ENCODE data around the gene OTOP2.

OTOP2 gene

DNA sequence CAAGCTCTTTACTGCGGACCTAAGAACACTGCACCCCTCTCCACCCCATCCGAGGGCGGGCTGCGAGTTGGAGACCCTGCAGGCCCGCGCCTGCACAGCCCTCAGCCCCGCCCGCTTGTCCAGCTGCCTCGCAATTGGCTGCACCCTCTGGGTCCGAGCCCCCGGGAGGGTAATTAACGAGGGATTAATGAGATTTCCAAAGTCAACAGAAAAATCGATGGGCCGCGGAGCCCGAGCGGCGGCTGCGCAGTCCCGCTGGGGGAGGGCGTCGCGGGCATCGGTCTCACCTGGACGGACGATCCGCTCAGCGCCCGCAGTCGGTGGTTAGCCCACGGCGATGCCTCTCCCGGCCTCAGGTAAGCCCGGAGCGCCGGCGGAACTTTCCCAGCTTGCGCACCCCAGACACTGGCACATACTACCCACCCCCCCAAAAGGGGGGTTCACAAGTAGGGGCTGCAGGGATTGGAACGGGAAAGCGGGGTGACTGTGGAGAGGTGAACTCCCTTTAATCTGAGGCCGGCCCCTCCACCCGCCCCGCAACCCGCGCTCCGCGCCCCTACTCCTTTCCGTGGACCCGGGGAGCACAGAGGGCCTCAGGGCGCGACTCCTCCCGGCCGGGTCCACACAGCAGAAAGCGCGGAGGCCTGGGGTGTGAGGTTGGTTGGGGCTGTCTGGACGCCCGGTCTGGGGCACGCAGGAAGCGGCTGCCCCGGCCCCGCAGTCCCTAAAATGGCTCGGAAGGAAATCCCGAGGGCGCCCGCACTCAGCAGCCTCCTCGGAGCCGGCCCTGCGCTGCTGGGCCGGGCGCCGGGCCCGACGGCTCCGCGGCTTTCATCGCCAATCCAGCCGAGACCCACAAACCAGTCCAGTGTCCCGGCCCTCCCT lies 11.8 kb downstream of the OTOP2 start, which contains the start of gene OTOP3:
Gene OTOP3, plus strand, starts transcription at position 314 of the 885 bp plus-strand sequence. Its CDS starts 24 bp downstream, at position 338.
- Histone ChIP-seq H3K27ac (no peak within 1 kb of the TSS), H3K27me3 (peaks cover 99% of the 10 kb centered on the region), H3K4me3 (ENCODE audit: low read depth in 1 of 2, low read length in 1 of 2) (no peak within 1 kb of the TSS), H3K36me3 (no peaks in the 10 kb centered on the region), H3K9me3 (no peaks in the 10 kb centered on the region), H3K4me1 (ENCODE audit: control insufficient read depth in 1 of 2, insufficient read depth in 1 of 2, low read depth in 1 of 2, low read length in 1 of 2) (no peaks in the 10 kb centered on the region)
- TF ChIP-seq, protein P1, sequence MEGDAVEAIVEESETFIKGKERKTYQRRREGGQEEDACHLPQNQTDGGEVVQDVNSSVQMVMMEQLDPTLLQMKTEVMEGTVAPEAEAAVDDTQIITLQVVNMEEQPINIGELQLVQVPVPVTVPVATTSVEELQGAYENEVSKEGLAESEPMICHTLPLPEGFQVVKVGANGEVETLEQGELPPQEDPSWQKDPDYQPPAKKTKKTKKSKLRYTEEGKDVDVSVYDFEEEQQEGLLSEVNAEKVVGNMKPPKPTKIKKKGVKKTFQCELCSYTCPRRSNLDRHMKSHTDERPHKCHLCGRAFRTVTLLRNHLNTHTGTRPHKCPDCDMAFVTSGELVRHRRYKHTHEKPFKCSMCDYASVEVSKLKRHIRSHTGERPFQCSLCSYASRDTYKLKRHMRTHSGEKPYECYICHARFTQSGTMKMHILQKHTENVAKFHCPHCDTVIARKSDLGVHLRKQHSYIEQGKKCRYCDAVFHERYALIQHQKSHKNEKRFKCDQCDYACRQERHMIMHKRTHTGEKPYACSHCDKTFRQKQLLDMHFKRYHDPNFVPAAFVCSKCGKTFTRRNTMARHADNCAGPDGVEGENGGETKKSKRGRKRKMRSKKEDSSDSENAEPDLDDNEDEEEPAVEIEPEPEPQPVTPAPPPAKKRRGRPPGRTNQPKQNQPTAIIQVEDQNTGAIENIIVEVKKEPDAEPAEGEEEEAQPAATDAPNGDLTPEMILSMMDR (IDR thresholded peaks at IDR 0.05) = no peak

DNA sequence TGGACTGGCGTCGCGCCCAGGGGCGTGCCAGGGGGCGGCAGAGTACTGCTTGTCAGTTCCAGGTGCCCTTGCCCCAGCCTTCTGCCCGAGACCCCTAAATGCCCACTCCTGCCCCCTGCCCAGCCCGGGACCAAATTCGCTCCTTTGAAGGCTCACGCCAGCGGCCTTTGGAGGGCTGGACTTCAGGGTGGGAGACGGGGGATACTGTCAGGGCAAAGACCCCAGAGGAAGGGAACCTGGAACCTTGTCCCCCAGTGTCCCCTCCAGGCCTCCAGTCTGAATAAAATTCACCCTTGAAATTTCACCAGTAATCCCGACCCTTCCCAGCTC lies 12.4 kb downstream of the OTOP2 start:
- TF ChIP-seq, protein P1 (IDR thresholded peaks at IDR 0.05) = no peak
- H3K27me3 ChIP-seq = peaks cover 99% of the 10 kb centered on the region

DNA sequence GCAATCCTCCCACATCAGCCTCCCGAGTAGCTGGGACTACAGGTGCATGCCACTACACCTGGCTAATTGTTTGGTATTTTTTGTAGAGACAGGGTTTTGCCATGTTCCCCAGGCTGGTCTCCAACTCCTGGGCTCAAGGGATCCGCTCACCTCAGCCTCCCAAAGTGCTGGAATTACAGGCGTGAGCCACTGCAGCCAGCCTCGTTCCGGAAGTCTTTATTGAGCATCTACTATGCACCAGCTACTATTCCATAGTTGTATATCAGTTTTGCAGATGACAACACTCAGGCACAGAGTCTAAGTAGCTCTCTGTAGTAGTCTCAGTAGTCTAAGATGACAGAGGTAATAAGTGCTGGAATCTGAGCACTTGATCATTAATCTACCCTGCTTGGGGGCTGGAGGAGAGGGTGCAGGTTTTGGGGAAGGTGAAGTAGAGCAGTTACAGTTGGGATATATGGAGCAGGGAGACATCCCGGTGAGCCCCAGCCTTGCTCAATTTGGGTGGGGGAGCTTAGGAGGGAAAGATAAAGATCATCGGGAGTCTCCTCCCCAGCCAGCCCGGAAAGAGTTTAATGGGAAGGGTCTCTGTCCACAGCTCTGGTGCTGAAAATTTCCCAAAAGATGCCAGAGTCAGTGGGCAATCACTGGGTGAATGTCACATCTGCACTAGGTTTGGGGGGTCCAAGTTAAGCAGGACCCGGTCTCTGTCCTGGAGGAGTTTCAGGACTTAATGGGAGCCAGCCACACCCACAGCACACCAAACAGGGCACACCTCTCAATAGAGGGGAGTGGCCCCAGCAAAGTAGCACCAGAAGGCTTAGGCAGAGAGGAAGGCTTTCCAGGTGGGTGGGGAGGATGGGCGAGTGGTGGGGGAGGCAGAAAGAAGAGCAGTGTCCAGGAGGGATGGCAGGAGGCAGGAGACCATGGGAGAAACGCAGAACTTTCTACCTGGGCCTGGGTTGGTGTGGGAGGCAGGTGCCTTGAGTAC lies 13.3 kb downstream of the OTOP2 start:
- Histone ChIP-seq H3K4me1 (ENCODE audit: control insufficient read depth in 1 of 2, insufficient read depth in 1 of 2, low read depth in 1 of 2, low read length in 1 of 2) (no peaks in the 10 kb centered on the region), H3K9me3 (no peaks in the 10 kb centered on the region), H3K27me3 (peaks cover 99% of the 10 kb centered on the region), H3K4me3 (ENCODE audit: low read depth in 1 of 2, low read length in 1 of 2) (no peak overlapping the region), H3K36me3 (no peaks in the 10 kb centered on the region), H3K27ac (no peak overlapping the region)
- TF ChIP-seq, protein P1 (IDR thresholded peaks at IDR 0.05) = no peak

More for the DNA sequence above, 12.4 kb downstream of the OTOP2 start:
- Histone ChIP-seq H3K4me1 (ENCODE audit: control insufficient read depth in 1 of 2, insufficient read depth in 1 of 2, low read depth in 1 of 2, low read length in 1 of 2) (no peaks in the 10 kb centered on the region), H3K4me3 (ENCODE audit: low read depth in 1 of 2, low read length in 1 of 2) (no peak overlapping the region), H3K36me3 (no peaks in the 10 kb centered on the region), H3K9me3 (no peaks in the 10 kb centered on the region), H3K27ac (no peak overlapping the region)

DNA sequence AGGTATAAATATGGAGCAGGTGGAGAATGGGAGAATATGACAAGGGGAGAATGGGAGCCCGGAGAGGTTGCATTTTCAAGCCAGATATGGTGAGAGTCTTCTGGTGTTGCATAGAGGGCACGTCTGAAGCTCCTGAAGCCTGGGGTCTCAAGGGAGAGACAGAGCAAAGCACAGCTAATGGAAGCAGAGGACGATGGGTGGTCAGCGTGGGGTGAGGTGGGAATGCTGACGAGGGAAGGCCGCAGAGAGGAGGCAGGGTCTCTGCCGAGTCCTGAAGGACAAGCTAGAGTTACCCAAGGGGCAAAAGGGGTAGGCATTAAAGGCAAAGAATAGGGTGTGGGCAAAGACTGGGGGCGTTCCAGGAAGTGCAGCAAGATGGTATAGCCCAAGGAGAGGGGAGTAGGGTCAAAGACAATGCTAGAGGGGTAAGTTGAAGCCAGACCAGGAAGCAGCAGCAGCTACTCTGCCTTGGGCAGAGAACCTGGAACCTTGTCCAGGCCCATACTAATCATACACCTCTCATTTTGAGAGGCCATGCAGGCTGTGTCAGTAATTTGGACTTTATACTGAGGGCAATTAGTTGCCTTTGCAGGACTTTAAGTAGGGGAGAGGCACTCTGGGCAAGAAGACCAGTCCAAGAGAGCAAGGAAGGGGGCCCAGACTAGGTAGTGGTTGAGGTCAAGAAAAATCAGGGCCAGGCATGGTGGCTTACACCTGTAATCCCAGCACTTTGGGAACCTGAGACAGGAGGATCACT lies 14.3 kb downstream of the OTOP2 start:
- TF ChIP-seq, protein P1 (IDR thresholded peaks at IDR 0.05) = no peak
- H3K4me1 ChIP-seq (ENCODE audit: control insufficient read depth in 1 of 2, insufficient read depth in 1 of 2, low read depth in 1 of 2, low read length in 1 of 2) = no peaks in the 10 kb centered on the region
- no peaks in the 10 kb centered on the region for H3K9me3 ChIP-seq
- H3K27me3 ChIP-seq = peaks cover 99% of the 10 kb centered on the region
- H3K4me3 ChIP-seq (ENCODE audit: low read depth in 1 of 2, low read length in 1 of 2) = no peak overlapping the region
- H3K36me3 ChIP-seq = no peaks in the 10 kb centered on the region
- no peak overlapping the region for H3K27ac ChIP-seq

DNA sequence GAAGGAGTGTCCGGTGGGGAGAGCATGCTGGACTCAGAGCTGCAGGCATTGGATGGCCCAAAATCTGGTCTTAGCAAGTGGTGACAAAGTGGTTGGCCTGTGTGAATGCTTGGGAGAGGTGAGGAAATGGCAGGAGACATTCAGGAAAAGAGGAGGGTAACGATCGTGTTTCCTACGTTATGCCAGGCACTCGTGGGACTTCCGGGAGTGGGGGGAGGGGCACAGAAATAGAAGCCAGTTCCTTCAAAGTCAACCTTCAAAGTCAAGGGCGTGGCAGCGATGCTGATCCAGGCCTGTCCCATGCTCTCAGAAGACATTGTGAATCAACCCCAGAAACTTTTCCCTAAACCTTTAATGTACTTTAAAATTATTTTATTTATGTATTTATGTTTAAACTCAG lies 15.5 kb downstream of the OTOP2 start:
- H3K27me3 ChIP-seq = peaks cover 99% of the 10 kb centered on the region
- TF ChIP-seq, protein P1 (IDR thresholded peaks at IDR 0.05) = no peak
- H3K36me3 ChIP-seq = no peaks in the 10 kb centered on the region
- H3K4me1 ChIP-seq (ENCODE audit: control insufficient read depth in 1 of 2, insufficient read depth in 1 of 2, low read depth in 1 of 2, low read length in 1 of 2) = no peaks in the 10 kb centered on the region
- H3K27ac ChIP-seq = no peak overlapping the region
- H3K9me3 ChIP-seq = no peaks in the 10 kb centered on the region
- no peak overlapping the region for H3K4me3 ChIP-seq (ENCODE audit: low read depth in 1 of 2, low read length in 1 of 2)

Measured in neutrophil (primary cell).